ENCODE data around the gene ZC3H8.
A peak's percentile ranks its signal among the peaks of the same experiment; 100 is the strongest.

The ZC3H8 gene

GRCh38 chr2:112275311-112275886 is 20.6 kb upstream of the ZC3H8 start, which contains the start of gene ZC3H6:
Gene ZC3H6 (plus strand): TSS chr2:112275597. CDS start chr2:112275995, 398 bp downstream.
- no peak for TF ChIP-seq GATA3 (IDR thresholded peaks at IDR 0.05; ENCODE audit: low read depth, low read length)
- peak; percentile 23; the same call in 1 of the 2 replicates for TF ChIP-seq GATA2 (IDR thresholded peaks at IDR 0.05; ENCODE audit: low read depth, low read length)

GRCh38 chr2:112273349-112273748 is 18.5 kb upstream of the ZC3H8 start:
- no peak for TF ChIP-seq GATA3 (IDR thresholded peaks at IDR 0.05; ENCODE audit: low read depth, low read length)
- TF ChIP-seq GATA2 (IDR thresholded peaks at IDR 0.05; ENCODE audit: low read depth, low read length): no peak

GRCh38 chr2:112272669-112273068 is 17.8 kb upstream of the ZC3H8 start:
- TF ChIP-seq GATA2 (IDR thresholded peaks at IDR 0.05; ENCODE audit: low read depth, low read length): no peak
- TF ChIP-seq GATA3 (IDR thresholded peaks at IDR 0.05; ENCODE audit: low read depth, low read length): no peak

- no peak for TF ChIP-seq GATA2 (IDR thresholded peaks at IDR 0.05; ENCODE audit: low read depth, low read length)
- no peak for TF ChIP-seq GATA3 (IDR thresholded peaks at IDR 0.05; ENCODE audit: low read depth, low read length)
Measured at GRCh38 chr2:112268547-112268946, 13.7 kb upstream of the ZC3H8 start.

GRCh38 chr2:112262876-112263275 is 8.0 kb upstream of the ZC3H8 start:
- TF ChIP-seq GATA3 (IDR thresholded peaks at IDR 0.05; ENCODE audit: low read depth, low read length): no peak

- TF ChIP-seq GATA2 (IDR thresholded peaks at IDR 0.05; ENCODE audit: low read depth, low read length): no peak
- no peak for TF ChIP-seq GATA3 (IDR thresholded peaks at IDR 0.05; ENCODE audit: low read depth, low read length)
Measured at GRCh38 chr2:112260295-112260625, 5.4 kb upstream of the ZC3H8 start.

- TF ChIP-seq GATA2 (IDR thresholded peaks at IDR 0.05; ENCODE audit: low read depth, low read length) (no peak), GATA3 (IDR thresholded peaks at IDR 0.05; ENCODE audit: low read depth, low read length) (no peak)
Measured at GRCh38 chr2:112259509-112260294, 4.9 kb upstream of the ZC3H8 start.

- TF ChIP-seq GATA3 (IDR thresholded peaks at IDR 0.05; ENCODE audit: low read depth, low read length): no peak
- no peak for TF ChIP-seq GATA2 (IDR thresholded peaks at IDR 0.05; ENCODE audit: low read depth, low read length)
Measured at GRCh38 chr2:112257575-112257974, 2.7 kb upstream of the ZC3H8 start.

GRCh38 chr2:112256654-112257053 is 1.8 kb upstream of the ZC3H8 start:
- TF ChIP-seq GATA2 (IDR thresholded peaks at IDR 0.05; ENCODE audit: low read depth, low read length): no peak
- no peak for TF ChIP-seq GATA3 (IDR thresholded peaks at IDR 0.05; ENCODE audit: low read depth, low read length)

GRCh38 chr2:112255875-112256274 is 1.0 kb upstream of the ZC3H8 start:
- TF ChIP-seq GATA2 (IDR thresholded peaks at IDR 0.05; ENCODE audit: low read depth, low read length) (no peak), GATA3 (IDR thresholded peaks at IDR 0.05; ENCODE audit: low read depth, low read length) (no peak)

GRCh38 chr2:112253261-112253815 is 1.5 kb downstream of the ZC3H8 start:
- TF ChIP-seq GATA2 (IDR thresholded peaks at IDR 0.05; ENCODE audit: low read depth, low read length) (no peak), GATA3 (IDR thresholded peaks at IDR 0.05; ENCODE audit: low read depth, low read length) (no peak)

GRCh38 chr2:112251271-112251670 is 3.6 kb downstream of the ZC3H8 start:
- no peak for TF ChIP-seq GATA3 (IDR thresholded peaks at IDR 0.05; ENCODE audit: low read depth, low read length)
- no peak for TF ChIP-seq GATA2 (IDR thresholded peaks at IDR 0.05; ENCODE audit: low read depth, low read length)

- TF ChIP-seq GATA3 (IDR thresholded peaks at IDR 0.05; ENCODE audit: low read depth, low read length): no peak
- TF ChIP-seq GATA2 (IDR thresholded peaks at IDR 0.05; ENCODE audit: low read depth, low read length): no peak
Measured at GRCh38 chr2:112244854-112245253, 10.0 kb downstream of the ZC3H8 start.

- TF ChIP-seq GATA2 (IDR thresholded peaks at IDR 0.05; ENCODE audit: low read depth, low read length) (no peak), GATA3 (IDR thresholded peaks at IDR 0.05; ENCODE audit: low read depth, low read length) (no peak)
Measured at GRCh38 chr2:112243233-112243632, 11.6 kb downstream of the ZC3H8 start.

GRCh38 chr2:112242384-112242783 is 12.5 kb downstream of the ZC3H8 start:
- TF ChIP-seq GATA3 (IDR thresholded peaks at IDR 0.05; ENCODE audit: low read depth, low read length) (no peak), GATA2 (IDR thresholded peaks at IDR 0.05; ENCODE audit: low read depth, low read length) (no peak)

Data from SH-SY5Y (cell line).